Stimulated activated CD4-positive, alpha-beta T cell treated with anti-CD3 and anti-CD28 coated beads, Interleukin-2, amount 100 ng/mL, for 48 hours (primary cell): ENCODE results near the gene PPP1R15A.
"Not testable (repeated sequence)": the region's sequence is repeated elsewhere in the genome, so short reads cannot be mapped to it uniquely, and the experiment has no call there.

Experiments
- DNase-seq, 2 donors: peaks; one replicate each; pipeline ENCODE4 v3.0.0-alpha.2; 2020

Gene PPP1R15A

DNA sequence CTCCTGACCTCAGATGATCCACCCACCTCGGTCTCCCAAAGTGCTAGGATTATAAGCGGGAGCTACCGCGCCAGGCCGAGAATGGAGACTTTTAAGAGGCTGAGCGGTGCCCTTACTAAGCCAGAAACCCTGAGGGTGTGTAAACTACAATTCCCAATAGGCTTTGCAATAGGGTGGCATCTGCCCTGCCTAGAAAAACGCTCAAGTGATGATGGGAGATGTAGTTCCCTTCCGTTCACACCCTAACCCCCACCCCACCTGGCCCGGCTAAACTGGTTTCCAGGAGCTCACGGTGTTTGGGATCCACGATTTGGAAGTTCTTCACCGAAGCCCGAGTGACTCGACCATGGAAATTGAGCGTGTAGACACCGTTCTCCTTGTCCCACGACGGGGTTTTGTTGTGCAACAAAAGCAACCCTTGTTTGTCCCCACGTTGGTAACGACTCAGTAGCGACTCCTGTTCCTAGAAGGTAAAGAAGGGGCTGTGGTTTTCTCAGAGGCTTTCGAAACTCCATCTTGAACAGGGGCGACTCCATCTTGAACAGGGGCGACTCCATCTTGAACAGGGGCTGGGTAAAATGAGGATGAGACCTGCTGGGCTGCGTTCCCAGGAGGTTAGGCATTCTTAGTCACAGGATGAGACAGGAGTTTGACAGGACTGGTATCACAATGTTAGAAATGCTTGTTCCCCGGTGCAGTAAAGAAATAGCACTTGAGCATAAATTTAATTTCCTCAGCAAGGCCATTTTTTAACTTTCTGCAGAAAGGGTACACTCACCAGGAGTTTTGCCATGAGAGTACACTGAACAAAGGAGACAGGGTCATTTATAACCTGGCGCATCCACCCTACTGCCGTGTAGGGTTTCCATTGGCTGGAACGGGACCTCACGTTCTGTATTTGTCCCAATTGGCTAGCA, 9.8 kb downstream of the PPP1R15A start:
- DNase-seq = no peak

DNA sequence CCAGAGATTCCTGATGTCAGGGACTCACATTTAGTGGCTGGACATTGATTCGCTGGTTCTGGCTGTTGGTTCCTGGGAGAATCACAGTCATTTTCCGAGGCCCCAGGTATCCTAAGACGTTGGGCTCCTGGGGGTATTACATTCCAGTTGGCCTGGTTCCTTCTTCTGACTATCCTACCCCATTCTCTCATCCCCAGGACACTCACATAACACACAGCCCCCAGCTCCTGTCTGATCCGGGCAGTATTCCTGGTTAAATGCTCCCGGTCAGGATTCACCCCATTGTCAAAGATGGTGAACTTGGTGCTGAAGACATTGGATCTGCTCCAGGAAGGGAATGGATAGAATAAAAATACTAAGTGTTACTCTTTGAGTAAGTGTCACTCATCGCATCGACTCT, 11.5 kb downstream of the PPP1R15A start:
- DNase-seq = no peak

DNA sequence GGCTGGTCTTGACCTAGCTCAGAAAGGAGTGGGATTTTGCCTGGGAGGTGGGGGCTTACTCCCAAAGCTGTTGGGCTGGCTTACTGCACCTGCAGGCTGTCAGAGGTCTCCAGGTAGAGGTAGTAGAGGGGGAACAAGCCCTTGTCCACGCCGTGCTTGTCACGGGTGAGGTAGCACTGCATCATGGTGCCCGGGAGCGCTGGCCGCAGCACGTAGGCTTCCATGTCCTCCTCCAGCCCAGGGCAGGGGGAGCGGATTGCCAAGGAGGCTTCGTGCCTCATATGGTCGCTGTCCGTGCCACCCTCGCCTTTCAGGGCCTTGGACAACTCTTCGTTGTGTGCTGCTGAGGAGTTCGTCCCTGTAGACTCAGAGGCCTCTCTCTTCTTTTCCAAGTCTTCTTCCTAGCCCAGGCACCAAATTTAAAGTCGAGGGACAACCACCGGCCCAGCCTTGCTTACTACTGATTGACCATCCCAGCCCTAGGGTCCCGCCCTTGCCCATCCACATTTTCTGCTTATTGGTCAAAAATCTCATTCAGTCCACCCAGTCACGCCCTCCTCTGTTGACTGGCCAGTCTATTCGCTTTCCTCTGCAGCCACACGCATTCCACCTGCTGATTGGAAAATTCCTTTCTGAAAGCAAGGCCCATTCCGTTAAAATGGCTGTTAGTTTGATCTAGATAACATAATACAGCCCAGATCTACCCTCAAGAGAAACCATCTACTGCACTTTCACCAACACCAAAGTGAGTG, 15.8 kb downstream of the PPP1R15A start:
- no peak for DNase-seq

DNA sequence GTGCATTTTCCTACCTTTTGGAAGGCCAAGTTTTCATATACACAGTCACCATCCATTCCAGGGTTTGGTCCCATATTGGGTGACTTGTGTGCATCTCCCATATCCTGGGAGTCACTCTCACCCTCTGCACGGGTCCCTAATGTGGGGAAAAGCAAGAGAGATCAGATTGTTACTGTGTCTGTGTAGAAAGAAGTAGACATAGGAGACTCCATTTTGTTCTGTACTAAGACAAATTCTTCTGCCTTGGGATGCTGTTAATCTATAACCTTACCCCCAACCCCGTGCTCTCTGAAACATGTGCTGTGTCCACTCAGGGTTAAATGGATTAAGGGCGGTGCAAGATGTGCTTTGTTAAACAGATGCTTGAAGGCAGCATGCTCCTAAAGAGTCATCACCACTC, 17.3 kb downstream of the PPP1R15A start:
- not testable (repeated sequence) for DNase-seq

DNA sequence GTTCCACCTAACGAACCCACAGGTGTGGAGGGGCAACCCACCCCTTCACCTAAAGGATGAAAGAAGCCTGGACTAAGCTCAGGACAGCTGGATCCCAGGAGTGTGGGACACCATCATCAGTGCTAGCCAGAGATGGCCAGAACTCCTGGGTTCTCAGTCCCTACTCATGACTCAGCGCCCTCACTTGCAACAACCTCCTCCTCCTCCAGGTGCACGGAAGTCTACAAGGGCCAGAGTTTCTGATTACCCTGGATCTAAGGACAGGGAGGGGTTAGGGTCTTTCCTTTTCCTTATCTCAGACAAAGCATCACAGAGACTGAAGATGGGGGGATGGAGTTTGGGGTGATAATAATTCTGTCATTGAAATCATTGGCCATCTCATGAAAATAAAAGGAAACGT, 18.3 kb downstream of the PPP1R15A start:
- no peak for DNase-seq

DNA sequence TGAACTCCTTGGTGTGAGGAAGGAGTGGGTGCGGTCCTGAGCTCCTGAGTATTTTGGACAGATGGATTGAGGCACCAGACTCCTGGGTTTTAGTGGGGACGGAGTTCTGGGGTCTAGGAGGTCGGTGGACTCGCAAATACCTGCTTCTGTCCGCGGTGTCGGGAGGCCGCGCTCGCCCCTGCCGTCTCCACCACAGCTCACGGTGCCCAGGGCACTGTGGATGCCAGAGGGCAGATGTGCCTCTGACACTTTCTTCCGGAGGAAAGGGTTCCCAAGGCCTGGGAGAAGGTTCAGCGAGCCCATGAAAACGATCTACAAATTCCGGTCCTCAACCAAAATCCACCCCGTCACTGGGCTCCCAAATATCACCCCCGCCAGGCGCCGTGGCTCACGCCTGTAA, 23.0 kb downstream of the PPP1R15A start:
- DNase-seq = no peak

DNA sequence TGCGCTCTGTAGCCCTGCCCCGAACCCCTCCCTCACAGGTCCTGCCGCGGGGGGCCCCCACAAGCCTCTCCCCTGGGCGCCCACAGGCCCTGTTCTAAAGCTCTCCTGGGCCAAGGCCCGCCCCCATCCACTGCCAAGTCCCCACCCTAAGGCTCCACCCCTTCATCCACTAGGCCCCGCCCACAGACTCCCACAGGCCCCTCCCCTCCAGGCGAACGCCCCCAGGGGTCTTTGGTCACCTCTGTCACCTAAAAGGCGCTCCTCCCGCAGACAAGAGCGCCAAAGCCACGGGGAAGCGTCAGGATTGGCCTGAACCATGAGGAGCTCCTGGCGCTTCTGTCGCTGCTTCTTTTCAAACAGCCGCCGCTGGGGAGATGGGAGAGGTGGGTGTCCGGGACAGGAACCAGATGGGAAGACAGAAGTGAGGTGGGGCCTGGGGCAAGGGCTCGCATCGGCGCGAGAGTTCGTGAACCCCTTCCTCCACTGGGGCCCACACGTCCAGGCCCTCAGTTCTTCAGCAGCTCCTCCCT, 24.0 kb downstream of the PPP1R15A start:
- DNase-seq = no peak

DNA sequence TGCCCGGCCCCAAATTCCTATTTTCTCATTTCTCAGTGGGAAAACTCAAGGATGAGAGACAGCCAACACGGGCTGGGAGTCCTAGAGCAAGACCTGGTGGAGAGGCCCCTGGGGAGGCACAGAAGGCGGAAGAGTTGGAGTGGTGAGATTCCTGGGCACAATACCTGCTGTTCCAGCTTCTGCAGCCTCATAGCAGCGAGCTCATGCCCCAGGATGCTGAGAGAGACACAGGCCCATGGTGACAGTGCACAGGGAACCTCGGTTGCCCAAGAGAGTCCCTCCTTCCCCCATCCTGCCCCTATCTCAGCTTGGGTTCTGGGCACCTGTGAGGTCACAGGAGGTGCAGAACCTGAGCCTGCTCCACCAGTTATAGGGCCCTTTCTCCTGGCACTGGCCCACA, 25.0 kb downstream of the PPP1R15A start:
- DNase-seq = no peak

DNA sequence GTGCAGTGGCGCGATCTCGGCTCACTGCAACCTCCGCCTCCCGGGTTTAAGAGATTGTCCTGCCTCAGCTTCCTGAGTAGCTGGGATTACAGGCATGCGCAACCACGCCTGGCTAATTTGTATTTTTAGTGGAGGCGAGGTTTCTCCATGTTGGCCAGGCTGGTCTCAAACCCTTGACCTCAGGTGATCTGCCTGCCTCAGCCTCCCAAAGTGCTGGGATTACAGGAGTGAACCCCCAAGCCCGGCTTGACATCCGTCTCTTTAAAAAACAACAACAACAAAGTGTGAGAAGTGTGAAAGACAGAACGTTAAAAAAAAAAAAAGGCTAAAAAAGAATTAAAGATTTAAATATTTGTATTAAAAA, 27.1 kb downstream of the PPP1R15A start:
- not testable (repeated sequence) for DNase-seq

DNA sequence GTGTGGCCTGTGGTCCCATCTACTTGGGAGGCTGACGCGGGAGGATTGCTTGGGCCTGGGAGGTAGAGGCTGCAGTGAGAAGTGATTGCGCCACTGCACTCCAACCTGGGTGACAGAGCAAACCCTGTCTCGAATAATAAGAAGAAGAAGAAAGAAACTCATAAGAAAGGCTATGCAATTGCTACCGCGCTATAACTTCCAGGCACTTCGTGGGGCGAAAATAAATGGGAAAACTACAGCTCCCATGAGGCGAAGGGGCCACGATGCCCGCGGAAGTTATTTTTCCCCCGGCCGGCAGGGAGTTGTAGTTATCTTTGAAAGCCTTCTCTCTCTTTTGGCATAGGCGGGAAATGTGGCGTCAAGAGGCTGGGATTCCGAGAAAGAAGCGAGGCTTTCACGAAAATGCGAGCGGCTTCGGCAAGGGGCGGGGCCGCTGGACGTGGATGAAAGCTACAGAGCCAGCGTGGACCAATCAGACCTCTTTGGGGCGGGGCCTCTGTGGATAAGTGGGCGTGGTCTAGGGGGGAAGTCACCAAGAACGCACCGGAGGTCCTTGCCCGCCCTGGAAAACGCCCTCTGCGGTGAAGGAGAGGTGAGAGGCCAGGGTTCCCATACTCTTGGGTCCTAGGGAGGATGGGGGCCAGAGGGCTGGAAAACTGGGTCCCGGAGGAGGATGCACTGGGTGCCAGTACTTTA, 27.7 kb downstream of the PPP1R15A start, which contains the start of gene NUCB1:
NUCB1 (plus strand) TSS at position 532 of the 696 bp plus-strand sequence. CDS start 485 bp downstream, outside the sequence.
- peak; percentile 99 for DNase-seq

DNA sequence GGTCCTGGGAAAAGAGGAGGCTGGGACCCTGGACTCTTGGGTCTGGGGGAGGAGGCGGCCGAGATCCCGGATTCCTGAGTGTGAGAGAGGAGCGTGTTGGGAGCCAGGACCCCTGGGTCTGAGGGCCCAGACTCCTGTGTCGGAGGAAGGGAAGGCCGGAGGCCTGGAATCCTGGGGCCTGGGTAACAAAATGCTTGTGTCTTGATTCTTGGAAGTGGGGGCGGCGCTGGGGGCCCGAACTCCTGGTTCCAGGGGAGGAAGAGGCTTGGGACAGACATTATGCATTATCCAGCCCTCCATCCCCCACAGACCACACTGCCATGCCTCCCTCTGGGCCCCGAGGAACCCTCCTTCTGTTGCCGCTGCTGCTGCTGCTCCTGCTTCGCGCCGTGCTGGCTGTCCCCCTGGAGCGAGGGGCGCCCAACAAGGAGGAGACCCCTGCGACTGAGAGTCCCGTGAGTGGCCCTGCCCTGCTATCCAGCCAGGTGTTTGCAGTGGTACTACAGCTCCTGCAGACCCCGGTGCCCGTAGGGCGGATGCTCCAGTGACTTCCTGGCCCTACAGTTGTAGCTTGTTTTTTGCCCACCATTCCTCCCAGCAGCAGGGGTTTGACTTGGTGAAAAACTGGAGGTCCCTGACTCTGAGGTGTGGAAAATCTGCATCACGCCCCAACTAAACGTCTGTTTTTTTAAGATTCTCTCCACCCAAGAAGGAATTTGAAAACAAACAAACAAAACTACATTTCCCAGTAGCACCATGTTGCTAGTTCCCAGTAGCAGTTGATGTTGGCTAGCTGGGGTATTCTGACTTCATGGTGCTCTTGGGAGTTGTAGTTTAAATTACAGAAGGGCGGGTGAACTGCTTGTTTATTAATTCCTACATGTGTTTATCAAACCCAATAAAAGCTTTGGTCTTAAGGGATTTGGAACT, 28.5 kb downstream of the PPP1R15A start:
- DNase-seq = no peak

DNA sequence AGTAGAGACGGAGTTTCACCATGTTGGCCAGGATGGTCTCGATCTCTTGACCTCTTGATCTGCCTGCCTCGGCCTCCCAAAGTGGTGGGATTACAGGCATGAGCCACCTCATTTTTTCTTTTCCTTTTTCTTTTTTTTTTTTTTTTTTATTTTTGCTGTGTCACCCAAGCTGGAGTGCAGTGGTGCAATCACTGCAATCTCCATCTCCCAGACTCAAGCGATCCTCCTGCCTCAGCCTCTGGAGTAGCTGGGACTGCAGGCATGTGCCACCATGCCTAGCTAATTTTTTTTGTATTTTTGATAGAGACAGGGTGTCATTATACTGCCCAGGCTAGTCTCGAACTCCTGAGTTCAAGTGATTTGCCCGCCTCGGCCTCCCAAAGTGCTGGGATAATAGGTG, 30.1 kb downstream of the PPP1R15A start:
- DNase-seq = not testable (repeated sequence)

DNA sequence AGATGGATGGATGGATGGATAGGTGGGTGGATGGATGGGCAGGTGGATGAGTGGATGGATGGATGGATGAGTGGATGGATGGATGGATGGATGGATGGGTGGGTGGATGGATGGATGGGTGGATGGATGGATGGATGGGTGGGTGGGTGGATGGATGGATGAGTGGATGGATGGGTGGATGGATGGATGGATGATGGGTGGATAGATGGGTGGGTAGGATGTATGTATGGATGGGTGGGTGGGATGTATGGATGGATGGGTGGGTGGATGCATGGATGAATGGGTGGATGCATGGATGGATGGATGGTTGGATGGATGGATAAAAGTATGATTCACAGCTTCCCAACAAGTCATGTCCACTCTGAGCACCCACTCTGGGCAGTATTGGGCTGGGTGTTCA, 31.6 kb downstream of the PPP1R15A start:
- DNase-seq = not testable (repeated sequence)

DNA sequence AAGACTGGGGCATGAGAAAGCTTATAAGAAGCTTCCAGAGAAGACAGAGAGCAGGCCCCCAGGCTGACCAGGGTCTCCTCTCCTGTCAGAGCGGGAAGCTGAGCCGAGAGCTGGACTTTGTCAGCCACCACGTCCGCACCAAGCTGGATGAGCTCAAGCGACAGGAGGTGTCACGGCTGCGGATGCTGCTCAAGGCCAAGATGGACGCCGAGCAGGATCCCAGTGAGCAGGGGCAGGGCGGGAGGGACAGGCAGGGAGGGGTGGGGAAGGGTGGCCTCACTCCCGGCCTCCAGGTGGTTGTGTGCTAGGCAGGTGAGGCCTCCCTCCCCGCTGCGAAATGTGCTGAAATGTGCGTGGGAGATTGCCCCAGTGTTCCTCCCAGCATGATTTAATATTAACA, 33.4 kb downstream of the PPP1R15A start:
- no peak for DNase-seq

DNA sequence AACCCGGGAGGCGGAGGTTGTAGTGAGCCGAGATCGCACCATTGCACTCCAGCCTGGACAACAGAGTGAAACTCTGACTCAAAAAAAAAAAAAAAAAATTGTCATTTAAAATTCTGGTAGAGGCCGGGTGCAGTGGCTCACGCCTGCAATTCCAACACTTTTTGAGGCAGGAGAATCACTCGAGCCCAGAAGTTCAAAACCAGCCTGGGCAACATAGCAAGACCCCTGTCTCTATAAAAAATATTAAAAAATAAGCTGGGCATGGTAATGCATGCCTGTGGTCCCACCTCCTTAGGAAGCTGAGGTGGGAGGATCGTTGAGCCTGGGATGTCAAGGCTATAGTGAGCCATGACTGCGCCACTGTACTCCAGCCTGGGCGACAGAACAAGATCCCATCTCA, 34.1 kb downstream of the PPP1R15A start:
- no peak for DNase-seq

DNA sequence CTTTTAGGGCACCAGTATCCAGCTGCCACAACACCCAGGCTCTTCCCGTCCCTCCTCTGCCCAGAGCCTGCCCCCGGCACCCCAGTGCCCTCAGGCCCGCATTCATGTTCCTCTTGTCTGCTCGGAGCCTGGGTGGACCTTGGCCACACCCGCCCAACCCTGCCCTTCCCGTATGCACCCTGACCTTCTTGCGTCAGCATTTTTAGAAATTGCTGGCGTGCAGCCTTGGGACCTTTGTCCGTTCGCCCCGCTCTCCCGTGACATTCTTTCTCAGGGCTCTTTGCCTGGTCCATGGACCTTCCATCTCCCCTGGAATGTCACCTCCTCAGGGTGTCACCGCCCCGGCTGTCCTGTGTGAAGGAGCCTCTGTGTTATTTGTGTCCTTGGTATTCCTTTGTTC, 35.5 kb downstream of the PPP1R15A start:
- DNase-seq = no peak

DNA sequence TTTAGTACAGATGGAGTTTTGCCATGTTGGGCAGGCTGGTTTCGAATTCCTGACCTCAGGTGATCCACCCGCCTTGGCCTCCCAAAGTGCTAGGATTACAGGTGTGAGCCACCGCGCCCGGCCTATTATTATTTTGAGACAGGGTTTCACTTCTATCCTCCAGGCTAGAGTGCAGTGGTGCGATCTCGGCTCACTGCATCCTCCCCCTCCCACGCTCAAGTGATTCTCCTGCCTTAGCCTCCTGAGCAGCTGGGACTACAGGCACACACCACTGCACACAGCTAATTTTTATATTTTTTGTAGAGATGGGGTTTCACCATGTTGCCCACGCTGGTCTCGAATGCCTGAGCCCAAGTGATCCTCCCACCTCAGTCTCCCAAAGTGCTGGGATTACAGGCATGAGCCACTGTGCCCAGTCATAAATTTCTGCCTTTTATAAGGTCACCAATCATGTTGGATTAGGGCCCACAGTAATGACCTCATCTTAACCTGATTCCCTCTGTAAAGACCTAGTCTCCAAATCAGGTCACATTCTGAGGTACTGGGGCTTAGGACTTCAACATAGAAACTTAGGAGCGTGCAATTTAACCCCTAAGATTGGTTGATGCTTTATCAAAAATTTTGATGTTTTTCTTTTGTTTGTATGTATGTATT, 37.3 kb downstream of the PPP1R15A start:
- not testable (repeated sequence) for DNase-seq

DNA sequence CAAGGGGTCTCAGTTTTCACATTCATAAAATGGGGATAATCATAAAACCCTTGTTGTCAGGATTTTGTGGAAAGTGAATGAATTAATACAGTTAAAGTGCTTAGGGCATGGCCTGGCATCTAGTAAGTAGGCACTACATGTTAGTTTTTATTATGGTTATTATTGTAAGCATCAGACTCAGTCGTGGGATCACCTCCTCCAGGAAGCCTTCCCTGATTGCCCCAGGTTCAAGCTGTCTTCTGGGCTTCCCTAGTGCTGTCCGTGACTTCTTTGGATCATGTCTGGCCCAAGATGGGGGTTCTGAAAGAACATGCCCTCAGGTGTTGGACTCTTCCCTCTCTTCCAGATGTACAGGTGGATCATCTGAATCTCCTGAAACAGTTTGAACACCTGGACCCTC, 38.6 kb downstream of the PPP1R15A start:
- no peak for DNase-seq

DNA sequence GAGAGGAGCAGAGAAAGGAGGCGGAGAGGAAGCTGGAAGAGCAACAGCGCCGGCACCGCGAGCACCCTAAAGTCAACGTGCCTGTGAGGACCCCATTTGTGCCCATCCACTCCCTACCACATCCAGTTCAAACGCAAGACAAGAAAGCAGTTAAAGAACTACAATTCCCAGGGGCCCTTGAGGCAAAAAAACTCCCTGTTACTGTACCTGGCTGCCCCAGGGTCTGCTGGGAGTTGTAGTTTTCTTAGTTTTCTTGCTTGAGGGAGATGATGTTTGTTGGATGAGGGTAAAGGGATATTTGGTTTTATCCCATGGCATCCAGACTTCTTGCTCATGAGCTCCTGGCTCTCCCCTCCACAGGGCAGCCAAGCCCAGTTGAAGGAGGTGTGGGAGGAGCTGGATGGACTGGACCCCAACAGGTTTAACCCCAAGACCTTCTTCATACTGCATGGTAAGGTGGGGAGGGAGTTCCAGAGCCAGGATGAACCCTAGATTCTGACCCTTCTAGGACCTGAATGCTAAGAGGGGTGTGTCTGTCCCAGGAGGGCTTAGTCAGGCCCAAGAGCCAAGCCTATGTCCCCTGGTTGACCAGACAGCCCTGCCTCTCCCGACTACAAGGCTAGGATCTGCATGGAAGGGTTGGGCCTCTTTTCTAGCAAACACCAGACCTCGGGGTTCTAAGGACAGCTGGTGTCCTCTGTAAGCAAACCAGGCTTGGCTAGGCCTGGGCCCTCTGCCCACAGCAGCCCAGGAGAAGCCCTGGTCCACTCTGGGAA, 41.1 kb downstream of the PPP1R15A start:
- no peak for DNase-seq

DNA sequence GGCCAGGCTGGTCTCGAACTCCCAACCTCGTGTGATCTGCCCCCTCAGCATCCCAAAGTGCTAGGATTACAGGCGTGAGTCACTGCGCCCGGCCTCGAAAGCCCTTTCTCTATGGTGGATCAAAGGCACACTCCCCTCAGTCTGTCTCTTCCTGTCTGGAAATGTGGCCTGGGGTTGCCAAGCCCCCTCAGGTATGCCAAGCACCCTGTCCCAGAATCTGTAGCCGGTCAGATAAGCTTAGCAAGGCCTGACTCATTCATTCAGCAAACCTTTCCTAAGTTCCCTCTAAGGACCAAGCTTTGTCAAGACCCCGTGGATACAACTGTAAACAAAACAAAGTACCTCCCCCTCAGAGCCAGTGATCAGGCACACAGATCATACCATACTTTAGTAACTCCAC, 42.0 kb downstream of the PPP1R15A start:
- DNase-seq = no peak

DNA sequence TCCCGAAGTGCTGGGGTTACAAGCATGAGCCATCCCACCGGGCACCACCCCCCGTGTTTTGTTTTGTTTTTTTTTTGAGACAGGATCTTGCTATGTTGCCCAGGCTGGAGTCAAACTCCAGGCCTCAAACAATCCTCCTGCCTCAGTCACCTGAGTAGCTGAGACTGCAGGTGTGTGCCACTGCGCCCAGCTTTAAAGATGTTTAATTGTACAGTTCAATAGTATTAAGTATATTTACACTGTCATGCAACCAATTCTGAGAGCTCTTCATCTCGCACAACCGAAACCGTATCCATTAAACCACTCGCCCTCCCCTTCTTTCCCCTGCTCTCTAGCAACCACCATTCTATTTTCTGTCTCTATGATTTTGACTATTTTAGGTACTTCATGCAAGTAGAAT, 43.5 kb downstream of the PPP1R15A start:
- no peak for DNase-seq
